ENCODE results near the gene ITIH3. TPM values are rescaled to one million over a fixed set of nuclear protein-coding genes. Genes with fewer than 3 reads are reported as not detected.

The ITIH3 gene
- total and polyA plus RNA-seq, 2 of the 4 experiments (the other 2 are of a cell fraction): 0.72 to 0.94 TPM

DNA sequence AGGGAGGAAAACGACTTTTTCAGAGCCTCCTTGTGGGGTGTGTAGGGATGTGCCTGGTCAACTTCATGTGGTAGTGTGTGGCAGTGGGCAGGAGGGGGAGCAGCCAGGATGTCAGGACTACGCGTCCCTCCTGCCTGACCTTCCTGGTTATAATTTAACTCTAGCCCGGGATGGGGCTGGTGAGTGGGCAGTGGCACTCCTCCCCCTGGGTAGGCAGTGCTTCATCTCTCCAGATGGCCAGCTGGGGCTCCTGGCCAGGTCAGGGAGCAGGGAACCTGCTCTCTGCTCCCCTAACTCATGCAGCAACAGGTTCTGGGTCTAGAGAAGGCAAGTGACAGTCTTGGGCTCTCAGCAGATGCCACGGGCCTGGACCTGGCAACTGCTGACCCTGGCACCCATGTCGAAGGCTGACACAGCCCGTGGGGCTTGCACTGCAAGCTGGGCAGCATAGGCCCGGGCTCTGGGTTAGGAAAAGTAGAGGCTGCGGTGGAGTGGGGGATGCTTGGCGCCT lies 33.3 kb downstream of the ITIH3 start:
- H2BK5ac ChIP-seq (ENCODE audit: low read depth, low read length, poor library complexity, severe bottlenecking): no peak overlapping the region
- no peak for TF ChIP-seq MXI1 (IDR thresholded peaks at IDR 0.05; ENCODE audit: borderline replicate concordance, low read depth, low read length)
- TF ChIP-seq RCOR1 (IDR thresholded peaks at IDR 0.05; ENCODE audit: insufficient replicate concordance, low read length): no peak
- TF ChIP-seq, protein P1, sequence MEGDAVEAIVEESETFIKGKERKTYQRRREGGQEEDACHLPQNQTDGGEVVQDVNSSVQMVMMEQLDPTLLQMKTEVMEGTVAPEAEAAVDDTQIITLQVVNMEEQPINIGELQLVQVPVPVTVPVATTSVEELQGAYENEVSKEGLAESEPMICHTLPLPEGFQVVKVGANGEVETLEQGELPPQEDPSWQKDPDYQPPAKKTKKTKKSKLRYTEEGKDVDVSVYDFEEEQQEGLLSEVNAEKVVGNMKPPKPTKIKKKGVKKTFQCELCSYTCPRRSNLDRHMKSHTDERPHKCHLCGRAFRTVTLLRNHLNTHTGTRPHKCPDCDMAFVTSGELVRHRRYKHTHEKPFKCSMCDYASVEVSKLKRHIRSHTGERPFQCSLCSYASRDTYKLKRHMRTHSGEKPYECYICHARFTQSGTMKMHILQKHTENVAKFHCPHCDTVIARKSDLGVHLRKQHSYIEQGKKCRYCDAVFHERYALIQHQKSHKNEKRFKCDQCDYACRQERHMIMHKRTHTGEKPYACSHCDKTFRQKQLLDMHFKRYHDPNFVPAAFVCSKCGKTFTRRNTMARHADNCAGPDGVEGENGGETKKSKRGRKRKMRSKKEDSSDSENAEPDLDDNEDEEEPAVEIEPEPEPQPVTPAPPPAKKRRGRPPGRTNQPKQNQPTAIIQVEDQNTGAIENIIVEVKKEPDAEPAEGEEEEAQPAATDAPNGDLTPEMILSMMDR (conservative IDR thresholded peaks at IDR 0.05; ENCODE audit: low read depth, low read length): 0 out of 2 replicates have a peak, but pooled peaks have one; percentile 3
- no peak for TF ChIP-seq MAZ (IDR thresholded peaks at IDR 0.05; ENCODE audit: borderline replicate concordance, low read depth, low read length)
- H4K20me1 ChIP-seq (ENCODE audit: insufficient read depth, low read length): no peaks in the 10 kb centered on the region
- H4K91ac ChIP-seq (ENCODE audit: insufficient read depth, low read depth, low read length): no peak overlapping the region
- no peak overlapping the region for H2AFZ ChIP-seq (replicated peaks; ENCODE audit: low read length, poor library complexity)
- H3K36me3 ChIP-seq (ENCODE audit: control insufficient read depth, insufficient read depth, low read length): no peaks in the 10 kb centered on the region
- no peak overlapping the region for H2AK9ac ChIP-seq (replicated peaks; ENCODE audit: low read depth, low read length, poor library complexity)
- H3K14ac ChIP-seq (replicated peaks; ENCODE audit: low read depth, low read length): no peak overlapping the region
- no peak overlapping the region for H2BK20ac ChIP-seq (ENCODE audit: low read depth, low read length)
- no peak overlapping the region for H4K8ac ChIP-seq (ENCODE audit: low read depth in 2 of 2, low read length in 2 of 2)
- H2BK120ac ChIP-seq (ENCODE audit: low read depth, low read length): no peak overlapping the region
- H3K9ac ChIP-seq (ENCODE audit: low read depth, low read length): no peak overlapping the region
- 40% methylated on average over 2 of the region's 10 CpGs; no CpG with 5 or more reads in 1 of the 2 experiments for whole genome bisulfite sequencing, 2 experiments (ENCODE audit: extremely low coverage in 2 of 2, insufficient read length in 1 of 2)
- H3K4me2 ChIP-seq (ENCODE audit: low read depth, low read length): no peak overlapping the region
- no peaks in the 10 kb centered on the region for H3K79me1 ChIP-seq (ENCODE audit: low read depth in 1 of 2, low read length in 2 of 2)
- H3K4me3 ChIP-seq (ENCODE audit: insufficient read depth, low read depth, low read length): no peak overlapping the region
- ATAC-seq (ENCODE audit: low read depth): 0 out of 2 replicates have a peak, but pooled peaks have one; percentile 7
- H3K27me3 ChIP-seq (ENCODE audit: control insufficient read depth, insufficient read depth, low read length): peaks cover 1% of the 10 kb centered on the region; the same call in 1 of the 2 replicates
- DNase-seq: no peak
- H3K9me1 ChIP-seq (ENCODE audit: insufficient read depth, low read length): peaks cover 7% of the 10 kb centered on the region; the same call in 1 of the 2 replicates
- in situ Hi-C loops (cut with MboI; ENCODE audit: low sequenced_read_pairs) (no loop called here), intact Hi-C loops (cut with micrococcal nuclease) (no loop called here), dilution Hi-C loops (cut with HindIII; ENCODE audit: low sequenced_read_pairs, unreplicated experiment) (no loop called here)
- no peak overlapping the region for H3K18ac ChIP-seq (ENCODE audit: low read depth, low read length)
- H2BK15ac ChIP-seq (ENCODE audit: low read depth, low read length): no peak overlapping the region
- no peak overlapping the region for H3K56ac ChIP-seq (ENCODE audit: extremely low read depth, insufficient read depth, low read length)
- ChIA-PET CTCF (interaction anchor here (0.6 to 0.7 kb wide), 2 partner anchors 12 kb away, joined by 3 to 4 read pairs; no protein-coding TSS in a partner anchor), POLR2A (ENCODE audit: unreplicated experiment) (no interaction called here)
- H2AK5ac ChIP-seq (ENCODE audit: low read depth, low read length): no peak overlapping the region
- no TSS peak for BruUV-seq (replicated peaks)
- H3K23ac ChIP-seq (ENCODE audit: low read depth, low read length): no peak overlapping the region
- H4K5ac ChIP-seq (ENCODE audit: low read depth, low read length): no peak overlapping the region
- peaks cover 7% of the 10 kb centered on the region for H3K4me1 ChIP-seq (ENCODE audit: control insufficient read depth, insufficient read depth, low read length)
- H3K4ac ChIP-seq (ENCODE audit: low read depth, low read length): no peak overlapping the region
- H3K9me3 ChIP-seq (ENCODE audit: control insufficient read depth, insufficient read depth, low read length): no peaks in the 10 kb centered on the region
- no peak overlapping the region for H3K27ac ChIP-seq (ENCODE audit: insufficient read depth, low read length)

Measured in IMR-90 (cell line).